ENCODE results near the gene EPB41L2.

The EPB41L2 gene

DNA sequence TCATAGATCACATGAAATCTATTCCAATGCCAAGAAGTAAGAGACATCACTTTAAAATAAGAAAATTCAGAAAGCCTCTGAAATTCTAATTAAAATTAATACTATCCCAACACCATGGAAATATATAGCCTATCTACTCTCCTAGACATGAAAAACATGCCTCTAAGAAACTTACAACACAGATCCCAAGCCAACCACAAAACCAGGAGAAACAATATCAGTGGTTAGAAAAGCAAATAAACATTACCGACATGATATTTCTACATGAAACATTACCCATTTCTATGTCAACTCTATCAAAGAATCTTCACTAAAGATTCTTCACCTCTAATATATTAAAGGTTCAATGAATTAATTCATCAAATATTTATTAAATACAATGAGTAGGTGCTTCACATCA, 4.8 kb downstream of the EPB41L2 start:
- TF ChIP-seq, protein P1, sequence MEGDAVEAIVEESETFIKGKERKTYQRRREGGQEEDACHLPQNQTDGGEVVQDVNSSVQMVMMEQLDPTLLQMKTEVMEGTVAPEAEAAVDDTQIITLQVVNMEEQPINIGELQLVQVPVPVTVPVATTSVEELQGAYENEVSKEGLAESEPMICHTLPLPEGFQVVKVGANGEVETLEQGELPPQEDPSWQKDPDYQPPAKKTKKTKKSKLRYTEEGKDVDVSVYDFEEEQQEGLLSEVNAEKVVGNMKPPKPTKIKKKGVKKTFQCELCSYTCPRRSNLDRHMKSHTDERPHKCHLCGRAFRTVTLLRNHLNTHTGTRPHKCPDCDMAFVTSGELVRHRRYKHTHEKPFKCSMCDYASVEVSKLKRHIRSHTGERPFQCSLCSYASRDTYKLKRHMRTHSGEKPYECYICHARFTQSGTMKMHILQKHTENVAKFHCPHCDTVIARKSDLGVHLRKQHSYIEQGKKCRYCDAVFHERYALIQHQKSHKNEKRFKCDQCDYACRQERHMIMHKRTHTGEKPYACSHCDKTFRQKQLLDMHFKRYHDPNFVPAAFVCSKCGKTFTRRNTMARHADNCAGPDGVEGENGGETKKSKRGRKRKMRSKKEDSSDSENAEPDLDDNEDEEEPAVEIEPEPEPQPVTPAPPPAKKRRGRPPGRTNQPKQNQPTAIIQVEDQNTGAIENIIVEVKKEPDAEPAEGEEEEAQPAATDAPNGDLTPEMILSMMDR (IDR thresholded peaks at IDR 0.05; ENCODE audit: control extremely low read depth, extremely low read depth, low read depth, missing control alignments) = no peak
- ChIA-PET CTCF (interaction anchor here (1.6 to 1.7 kb wide), 2 partner anchors 58 to 173 kb away, joined by 4 read pairs; no protein-coding TSS in a partner anchor), POLR2A (no interaction called here)
- no peak for DNase-seq (ENCODE audit: extremely low spot score)

DNA sequence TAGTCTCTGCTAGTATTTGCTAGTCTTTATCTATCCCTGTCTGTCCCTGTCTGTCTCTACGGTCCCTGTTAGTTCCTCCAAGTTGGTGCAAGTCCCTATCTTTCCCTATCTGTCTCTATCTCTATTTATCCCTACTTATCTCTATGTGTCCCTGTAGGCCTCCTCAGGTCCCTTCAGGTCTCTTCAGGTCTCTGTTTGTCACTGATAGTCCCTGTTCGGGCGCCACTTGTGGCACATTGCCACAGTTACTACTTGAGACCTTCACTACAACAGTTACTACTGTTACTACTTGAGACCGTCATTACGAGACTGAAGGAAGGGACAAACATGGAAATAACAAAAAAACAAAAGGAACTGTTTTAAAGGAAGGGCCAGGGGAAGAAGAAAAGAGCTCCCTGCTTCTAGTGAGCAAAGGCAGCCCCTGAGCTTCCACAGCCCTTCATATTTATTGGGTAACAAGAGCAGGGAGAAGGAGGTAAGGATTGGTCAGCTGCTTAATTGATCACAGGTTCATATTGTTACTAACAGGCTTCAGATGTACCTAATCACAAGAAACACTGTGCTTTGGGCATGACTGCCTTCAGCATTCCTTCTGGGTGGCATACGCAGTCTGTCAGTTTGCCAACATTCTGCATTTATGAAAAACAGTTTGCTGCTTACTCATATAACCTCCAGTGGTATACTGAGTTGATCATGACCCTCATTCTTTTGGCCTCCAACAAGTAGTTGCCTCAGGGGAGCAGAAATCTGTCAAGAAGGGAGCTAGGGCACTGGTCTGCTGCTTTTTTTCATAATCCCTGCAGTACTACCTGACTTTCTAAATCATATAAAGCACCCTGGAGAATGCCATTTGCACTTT, 8.4 kb downstream of the EPB41L2 start:
- ChIA-PET CTCF (no interaction called here), POLR2A (no interaction called here)
- no peak for DNase-seq (ENCODE audit: extremely low spot score)
- TF ChIP-seq, protein P1 (IDR thresholded peaks at IDR 0.05; ENCODE audit: control extremely low read depth, extremely low read depth, low read depth, missing control alignments) = no peak

DNA sequence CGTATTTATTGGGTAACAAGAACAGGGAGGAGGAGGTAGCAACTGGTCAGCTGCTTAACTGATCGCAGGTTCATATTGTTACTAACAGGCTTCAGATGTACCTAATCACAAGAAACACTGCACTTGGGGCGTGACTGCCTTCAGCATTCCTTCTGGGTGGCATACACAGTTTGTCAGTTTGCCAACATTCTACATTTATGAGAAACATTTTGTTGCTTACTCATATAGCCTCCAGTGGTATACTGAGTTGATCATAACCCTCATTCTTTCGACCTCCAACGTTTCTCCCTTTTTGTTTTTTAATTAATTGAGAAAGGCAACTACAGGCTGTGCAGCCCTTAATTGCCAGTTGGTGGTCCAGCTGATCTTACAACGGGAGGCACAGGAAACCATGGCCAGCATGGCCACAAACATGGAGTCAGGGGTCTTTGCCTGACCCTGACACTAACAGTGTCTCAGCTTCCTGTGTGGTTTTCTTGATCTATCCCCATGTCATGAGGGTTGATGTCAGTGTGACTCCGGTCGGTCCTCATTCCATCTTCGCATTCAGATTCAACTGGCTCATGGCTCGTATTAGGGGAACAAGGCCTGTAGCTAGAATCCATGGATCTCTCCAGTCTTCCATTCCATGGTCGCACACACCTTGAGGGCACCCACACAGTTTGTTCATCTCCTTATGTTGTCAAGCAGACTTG, 9.4 kb downstream of the EPB41L2 start:
- CTCF ChIA-PET = no interaction called here
- POLR2A ChIA-PET = no interaction called here
- TF ChIP-seq, protein P1 (IDR thresholded peaks at IDR 0.05; ENCODE audit: control extremely low read depth, extremely low read depth, low read depth, missing control alignments) = no peak
- no peak for DNase-seq (ENCODE audit: extremely low spot score)

DNA sequence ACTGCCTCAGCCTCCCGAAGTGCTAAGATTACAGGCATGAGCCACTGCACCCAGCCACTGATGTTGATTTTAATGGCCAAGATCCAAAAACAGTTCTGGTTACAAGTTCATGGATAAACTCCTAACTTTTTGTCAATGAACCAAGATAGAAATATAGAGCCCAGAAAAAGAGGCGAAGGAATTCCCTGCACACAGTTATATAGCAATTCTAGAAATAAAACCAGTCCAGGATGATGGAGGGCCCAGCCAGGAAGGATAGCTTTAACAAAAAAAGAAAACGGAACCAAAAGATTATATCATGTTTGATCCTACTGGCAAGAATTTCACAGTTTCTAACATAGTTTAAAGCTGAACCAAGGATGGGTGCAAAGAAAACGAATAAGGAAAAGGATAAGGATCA, 10.9 kb downstream of the EPB41L2 start:
- DNase-seq (ENCODE audit: extremely low spot score) = no peak
- ChIA-PET POLR2A (no interaction called here), CTCF (no interaction called here)
- TF ChIP-seq, protein P1 (IDR thresholded peaks at IDR 0.05; ENCODE audit: control extremely low read depth, extremely low read depth, low read depth, missing control alignments) = no peak

DNA sequence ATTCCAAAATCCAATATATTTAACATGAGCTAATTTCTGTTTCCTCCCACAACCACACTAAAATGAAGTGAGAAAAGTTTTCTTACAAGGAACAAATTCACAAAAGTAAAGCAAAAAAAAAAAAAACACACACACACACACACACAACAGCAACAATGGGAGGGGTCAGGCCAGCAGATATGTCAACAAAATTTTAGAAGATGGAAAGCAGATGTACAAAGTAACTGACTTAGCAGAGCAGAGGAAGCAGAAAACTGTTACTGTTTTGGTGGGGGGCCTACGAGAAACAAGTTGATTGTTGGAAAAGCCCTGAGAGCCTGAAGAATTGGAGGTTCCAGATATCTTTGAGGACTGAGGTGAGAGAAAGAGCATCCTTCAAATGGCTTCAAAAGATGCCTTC, 11.7 kb downstream of the EPB41L2 start:
- TF ChIP-seq, protein P1 (IDR thresholded peaks at IDR 0.05; ENCODE audit: control extremely low read depth, extremely low read depth, low read depth, missing control alignments) = no peak
- DNase-seq (ENCODE audit: extremely low spot score) = no peak
- ChIA-PET CTCF (no interaction called here), POLR2A (no interaction called here)

DNA sequence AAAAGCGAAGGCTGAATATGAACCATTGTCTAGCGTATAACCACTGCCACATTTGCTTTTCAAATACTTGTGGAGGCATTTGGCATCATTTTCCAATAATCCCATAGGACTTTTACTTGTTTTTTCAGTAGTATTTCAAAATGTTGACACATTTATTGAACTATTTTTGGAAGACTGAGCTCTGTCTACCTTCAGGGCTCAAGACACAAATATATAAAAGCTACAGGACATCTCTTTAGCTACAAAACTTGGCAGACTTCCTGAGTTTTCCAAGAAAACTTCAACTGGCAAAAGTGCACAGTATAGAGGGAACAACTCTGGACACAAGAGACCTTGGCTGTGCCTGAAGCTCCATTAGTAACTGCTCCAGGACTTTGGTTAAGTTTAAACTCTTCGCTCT, 13.4 kb downstream of the EPB41L2 start:
- POLR2A ChIA-PET = no interaction called here
- CTCF ChIA-PET = interaction anchor here (0.8 to 1.3 kb wide), 4 partner anchors 11 to 36 kb away, joined by 3 read pairs; no protein-coding TSS in a partner anchor
- TF ChIP-seq, protein P1 (IDR thresholded peaks at IDR 0.05; ENCODE audit: control extremely low read depth, extremely low read depth, low read depth, missing control alignments) = no peak
- no peak for DNase-seq (ENCODE audit: extremely low spot score)

All from GM10248 (cell line).